HepG2 (cell line): ENCODE measurements around the gene LAPTM4A. TPM values are rescaled to one million over a fixed set of nuclear protein-coding genes. Genes with fewer than 3 reads are reported as not detected.

Experiments used
- ARID2 ChIP-seq: sonication (generic); formaldehyde crosslinking; IDR thresholded peaks from 2 replicates; pipeline ENCODE4 v1.8.1; 2022; ENCODE audit warnings: mild to moderate bottlenecking, missing genetic modification reagents, borderline replicate concordance
- CBFB ChIP-seq: sonication (generic); formaldehyde crosslinking; IDR thresholded peaks from 2 replicates; pipeline ENCODE4 v1.4.0; 2020; ENCODE audit warnings: missing genetic modification reagents
- CHD2 ChIP-seq: IDR thresholded peaks from 2 replicates; pipeline ENCODE4 v1.6.1; 2011; ENCODE audit warnings: low read depth, low read length, improper control_type of control experiment
- ESRRA ChIP-seq: sonication (generic); formaldehyde crosslinking; IDR thresholded peaks from 2 replicates; pipeline ENCODE4 v1.5.1; 2020; ENCODE audit warnings: mild to moderate bottlenecking, low read depth, missing genetic modification reagents
- EZH2 ChIP-seq: conservative IDR thresholded peaks from 2 replicates; pipeline ENCODE4 v1.6.1; 2012; ENCODE audit warnings: mild to moderate bottlenecking, low read depth, low read length, moderate library complexity
- GPN1 ChIP-seq: sonication (generic); formaldehyde crosslinking; IDR thresholded peaks from 2 replicates; pipeline ENCODE4 v1.5.1; 2020; ENCODE audit warnings: missing genetic modification reagents, borderline replicate concordance
- HNRNPLL ChIP-seq: fragments of 200-400 bp; formaldehyde crosslinking; IDR thresholded peaks from 2 replicates; pipeline ENCODE4 v1.6.1; 2017; ENCODE audit warnings: mild to moderate bottlenecking, low read depth, low read length; ENCODE audit not compliant: poor library complexity, severe bottlenecking
- ISX ChIP-seq: sonication (generic); formaldehyde crosslinking; conservative IDR thresholded peaks from 2 replicates; pipeline ENCODE4 v1.5.0; 2020; ENCODE audit warnings: missing genetic modification reagents
- JUNB ChIP-seq: sonication (generic); formaldehyde crosslinking; IDR thresholded peaks from 2 replicates; pipeline ENCODE4 v1.8.0; 2022; ENCODE audit warnings: missing genetic modification reagents, mild to moderate bottlenecking, borderline replicate concordance
- KLF6 ChIP-seq: IDR thresholded peaks from 2 replicates; pipeline ENCODE4 v1.8.0; 2016; ENCODE audit warnings: missing biosample characterization, missing genetic modification reagents
- MZF1 ChIP-seq: sonication (generic); formaldehyde crosslinking; IDR thresholded peaks from 2 replicates; pipeline ENCODE4 v1.8.1; 2023; ENCODE audit warnings: mild to moderate bottlenecking, missing genetic modification reagents, borderline replicate concordance
- NCOA2 ChIP-seq: sonication (generic); formaldehyde crosslinking; IDR thresholded peaks from 2 replicates; pipeline ENCODE4 v1.8.0; 2022; ENCODE audit warnings: inconsistent platforms
- NFKB2 ChIP-seq: sonication (generic); formaldehyde crosslinking; IDR thresholded peaks from 2 replicates; pipeline ENCODE4 v1.4.0; 2020; ENCODE audit warnings: missing genetic modification reagents, borderline replicate concordance
- NFRKB ChIP-seq: fragments of 450-650 bp; IDR thresholded peaks from 2 replicates; pipeline ENCODE4 v1.6.1; 2017
- PAWR ChIP-seq: sonication (generic); formaldehyde crosslinking; IDR thresholded peaks from 2 replicates; pipeline ENCODE4 v1.4.0; 2020; ENCODE audit warnings: missing genetic modification reagents, mild to moderate bottlenecking, borderline replicate concordance
- SIX1 ChIP-seq: sonication (generic); formaldehyde crosslinking; IDR thresholded peaks from 2 replicates; pipeline ENCODE4 v1.4.0; 2020; ENCODE audit warnings: missing genetic modification reagents, borderline replicate concordance
- ZFP62 ChIP-seq: sonication (generic); formaldehyde crosslinking; IDR thresholded peaks from 2 replicates; pipeline ENCODE4 v1.4.0; 2020; ENCODE audit warnings: missing genetic modification reagents
- ZNF33A ChIP-seq: sonication (generic); formaldehyde crosslinking; IDR thresholded peaks from 2 replicates; pipeline ENCODE4 v1.5.1; 2020; ENCODE audit warnings: missing genetic modification reagents, mild to moderate bottlenecking, moderate library complexity, borderline replicate concordance
- ZNF460 ChIP-seq: sonication (generic); formaldehyde crosslinking; IDR thresholded peaks from 2 replicates; pipeline ENCODE4 v1.5.1; 2020; ENCODE audit warnings: missing genetic modification reagents, mild to moderate bottlenecking, borderline replicate concordance
- ZNF614 ChIP-seq: IDR thresholded peaks from 2 replicates; pipeline ENCODE4 v1.6.1; 2018; ENCODE audit warnings: missing biosample characterization, missing genetic modification reagents, inconsistent platforms, borderline replicate concordance
- ZNF761 ChIP-seq: sonication (generic); formaldehyde crosslinking; conservative IDR thresholded peaks from 2 replicates; pipeline ENCODE4 v1.4.0; 2020; ENCODE audit warnings: mild to moderate bottlenecking, missing genetic modification reagents
- polyA plus RNA-seq, 8 experiments: library from polyadenylated mRNA; depleted of rRNA in 3 of 8; stranded (reverse) in 7 of 8; unstranded in 1 of 8; fragments of >200 nt; fragmentation: Illumina TruSeq in 4 of 8; extraction: Trizol in 4 of 8; gene quantifications; 2 replicates each; pipeline versions ENCODE4 v1.2.1 to v1.2.3, GENCODE V29; 2011 to 2016; ENCODE audit warnings: low read depth in 4 of 8, missing spikeins in 1 of 8, mixed read lengths in 1 of 8; ENCODE audit not compliant: insufficient read depth in 1 of 8
- total RNA-seq, 5 experiments: library from RNA; depleted of rRNA; stranded (reverse); fragments of >200 nt; fragmentation: Illumina TruSeq; extraction: Trizol; gene quantifications; 2 replicates each; pipeline ENCODE4 v1.2.3, GENCODE V29; 2016; ENCODE audit warnings: low read depth in 1 of 5
- TF ChIP-seq, protein P1 (sequence below): IDR thresholded peaks from 2 replicates; pipeline ENCODE4 v1.6.1; 2018; ENCODE audit warnings: missing genetic modification reagents, mild to moderate bottlenecking, missing compliant biosample characterization
- TF ChIP-seq, protein P2 (sequence below): fragments of 450-650 bp; IDR thresholded peaks from 2 replicates; pipeline ENCODE4 v1.6.1; 2016
- TF ChIP-seq, protein P3 (sequence below): conservative IDR thresholded peaks from 2 replicates; pipeline ENCODE4 v1.6.1; 2018; ENCODE audit warnings: missing genetic modification reagents
- TF ChIP-seq, protein P4 (sequence below): sonication (generic); formaldehyde crosslinking; IDR thresholded peaks from 2 replicates; pipeline ENCODE4 v1.4.0; 2020; ENCODE audit warnings: mild to moderate bottlenecking, missing genetic modification reagents

Gene LAPTM4A
- total and polyA plus RNA-seq, 2 of the 13 experiments (the other 11 are each of a cell fraction or from before 2014, with no cell fraction given): 116 to 558 TPM

DNA sequence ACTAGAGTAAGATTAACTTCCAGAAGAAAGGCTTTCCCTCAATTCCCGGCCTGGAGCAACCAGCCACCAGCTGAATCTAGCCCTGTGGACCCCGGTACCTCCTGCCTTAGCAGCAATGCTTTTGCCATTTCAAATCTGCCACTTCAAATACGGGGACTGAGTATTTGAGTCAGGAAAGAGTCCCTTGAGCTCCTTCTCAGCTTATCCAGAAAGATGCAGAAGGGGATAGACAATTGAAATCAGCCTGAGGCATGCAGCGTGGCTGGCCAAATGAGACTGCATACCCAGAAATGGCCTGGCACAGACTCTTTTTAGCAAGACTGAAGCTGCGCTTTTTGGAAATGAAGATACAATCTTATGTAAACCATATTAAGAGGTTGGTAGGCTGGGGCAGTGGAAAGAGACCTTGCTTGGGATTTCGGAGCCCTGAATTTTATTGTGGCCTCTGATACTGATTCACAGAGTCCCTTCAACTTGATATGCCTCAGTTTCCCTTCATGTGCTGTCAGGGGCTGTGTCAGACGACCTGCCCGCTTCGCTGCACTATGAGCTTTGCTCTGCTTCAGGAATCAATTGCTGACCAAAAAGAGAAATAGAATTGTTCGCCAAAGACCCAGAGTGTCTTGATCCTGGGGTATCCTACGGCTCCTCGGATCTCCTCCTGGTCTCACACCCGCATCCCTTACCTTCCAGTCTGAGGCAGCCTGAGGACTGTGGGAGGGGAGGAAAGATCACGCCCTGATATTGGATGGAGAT is 40.0 kb downstream of the LAPTM4A start (continued):
- TF ChIP-seq ARID2 (CRISPR knock-in tag): peak; percentile 68; the same call in 1 of the 2 replicates
- TF ChIP-seq MZF1 (CRISPR knock-in tag): no peak
- no peak for TF ChIP-seq HNRNPLL
- no peak for TF ChIP-seq ZFP62 (CRISPR knock-in tag)
- no peak for TF ChIP-seq CHD2
- TF ChIP-seq ISX (CRISPR knock-in tag): no peak
- TF ChIP-seq, protein P1, sequence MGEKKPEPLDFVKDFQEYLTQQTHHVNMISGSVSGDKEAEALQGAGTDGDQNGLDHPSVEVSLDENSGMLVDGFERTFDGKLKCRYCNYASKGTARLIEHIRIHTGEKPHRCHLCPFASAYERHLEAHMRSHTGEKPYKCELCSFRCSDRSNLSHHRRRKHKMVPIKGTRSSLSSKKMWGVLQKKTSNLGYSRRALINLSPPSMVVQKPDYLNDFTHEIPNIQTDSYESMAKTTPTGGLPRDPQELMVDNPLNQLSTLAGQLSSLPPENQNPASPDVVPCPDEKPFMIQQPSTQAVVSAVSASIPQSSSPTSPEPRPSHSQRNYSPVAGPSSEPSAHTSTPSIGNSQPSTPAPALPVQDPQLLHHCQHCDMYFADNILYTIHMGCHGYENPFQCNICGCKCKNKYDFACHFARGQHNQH (CRISPR knock-in tag): 0 out of 2 replicates have a peak, but pooled peaks have one; percentile 47
- no peak for TF ChIP-seq NCOA2 (CRISPR knock-in tag)
- no peak for TF ChIP-seq NFKB2 (CRISPR knock-in tag)
- TF ChIP-seq CBFB (CRISPR knock-in tag): 0 out of 2 replicates have a peak, but pooled peaks have one; percentile 12
- TF ChIP-seq GPN1 (CRISPR knock-in tag): no peak
- TF ChIP-seq, protein P2, sequence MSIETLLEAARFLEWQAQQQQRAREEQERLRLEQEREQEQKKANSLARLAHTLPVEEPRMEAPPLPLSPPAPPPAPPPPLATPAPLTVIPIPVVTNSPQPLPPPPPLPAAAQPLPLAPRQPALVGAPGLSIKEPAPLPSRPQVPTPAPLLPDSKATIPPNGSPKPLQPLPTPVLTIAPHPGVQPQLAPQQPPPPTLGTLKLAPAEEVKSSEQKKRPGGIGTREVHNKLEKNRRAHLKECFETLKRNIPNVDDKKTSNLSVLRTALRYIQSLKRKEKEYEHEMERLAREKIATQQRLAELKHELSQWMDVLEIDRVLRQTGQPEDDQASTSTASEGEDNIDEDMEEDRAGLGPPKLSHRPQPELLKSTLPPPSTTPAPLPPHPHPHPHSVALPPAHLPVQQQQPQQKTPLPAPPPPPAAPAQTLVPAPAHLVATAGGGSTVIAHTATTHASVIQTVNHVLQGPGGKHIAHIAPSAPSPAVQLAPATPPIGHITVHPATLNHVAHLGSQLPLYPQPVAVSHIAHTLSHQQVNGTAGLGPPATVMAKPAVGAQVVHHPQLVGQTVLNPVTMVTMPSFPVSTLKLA: no peak
- TF ChIP-seq PAWR: no peak
- TF ChIP-seq, protein P3, sequence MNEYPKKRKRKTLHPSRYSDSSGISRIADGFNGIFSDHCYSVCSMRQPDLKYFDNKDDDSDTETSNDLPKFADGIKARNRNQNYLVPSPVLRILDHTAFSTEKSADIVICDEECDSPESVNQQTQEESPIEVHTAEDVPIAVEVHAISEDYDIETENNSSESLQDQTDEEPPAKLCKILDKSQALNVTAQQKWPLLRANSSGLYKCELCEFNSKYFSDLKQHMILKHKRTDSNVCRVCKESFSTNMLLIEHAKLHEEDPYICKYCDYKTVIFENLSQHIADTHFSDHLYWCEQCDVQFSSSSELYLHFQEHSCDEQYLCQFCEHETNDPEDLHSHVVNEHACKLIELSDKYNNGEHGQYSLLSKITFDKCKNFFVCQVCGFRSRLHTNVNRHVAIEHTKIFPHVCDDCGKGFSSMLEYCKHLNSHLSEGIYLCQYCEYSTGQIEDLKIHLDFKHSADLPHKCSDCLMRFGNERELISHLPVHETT (CRISPR knock-in tag): no peak
- TF ChIP-seq SIX1: no peak
- TF ChIP-seq ESRRA (CRISPR knock-in tag): no peak
- TF ChIP-seq ZNF33A: no peak
- TF ChIP-seq KLF6 (CRISPR knock-in tag): no peak
- no peak for TF ChIP-seq ZNF460
- no peak for TF ChIP-seq NFRKB
- no peak for TF ChIP-seq EZH2
- no peak for TF ChIP-seq JUNB (CRISPR knock-in tag)
- no peak for TF ChIP-seq ZNF614 (CRISPR knock-in tag)
- TF ChIP-seq, protein P4, sequence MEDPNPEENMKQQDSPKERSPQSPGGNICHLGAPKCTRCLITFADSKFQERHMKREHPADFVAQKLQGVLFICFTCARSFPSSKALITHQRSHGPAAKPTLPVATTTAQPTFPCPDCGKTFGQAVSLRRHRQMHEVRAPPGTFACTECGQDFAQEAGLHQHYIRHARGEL: no peak
- TF ChIP-seq ZNF761 (CRISPR knock-in tag): 0 out of 2 replicates have a peak, but pooled peaks have one; percentile 13
